CD4-positive, alpha-beta T cell (primary cell): ENCODE measurements around the gene TMEM131. TPM values are rescaled to one million over a fixed set of nuclear protein-coding genes. Genes with fewer than 3 reads are reported as not detected.

Experiments used
- ATAC-seq: fragments of 200-7000 bp; cut with Tn5 transposase; one replicate; pipeline ENCODE4 v1.10.0; 2022; ENCODE audit warnings: mild to moderate bottlenecking; ENCODE audit not compliant: poor library complexity
- CTCF ChIA-PET: fragments of 350-600 bp; sonication (Branson Sonifier 250); formaldehyde crosslinking; loops from one replicate; lab custom pipeline; 2021; ENCODE audit warnings: antibody characterized with exemption, inconsistent platforms; lab: Charles Lee
- POLR2A ChIA-PET: fragments of 350-600 bp; sonication (Branson Sonifier 250); formaldehyde crosslinking; loops from one replicate; lab custom pipeline; 2021; ENCODE audit warnings: antibody characterized with exemption, inconsistent platforms; lab: Charles Lee
- DNase-seq, 14 experiments: peaks; one replicate each; pipeline ENCODE4 v3.0.0-alpha.2; 2013 to 2020; ENCODE audit warnings: mixed read lengths in 2 of 14
- H3K27ac ChIP-seq, 2 donors: one replicate each; pipeline versions ENCODE4 v1.5.1 to v1.7.0; 2013; ENCODE audit warnings: low read length in 2 of 2, low read depth in 1 of 2, mild to moderate bottlenecking in 1 of 2
- H3K27me3 ChIP-seq, 2 experiments: 1 replicate in 1 of 2; 2 replicates in 1 of 2; pipeline versions ENCODE4 v1.6.1 to v1.7.0; 2013; ENCODE audit warnings: low read length in 2 of 2, control low read depth in 1 of 2, mild to moderate bottlenecking in 1 of 2, moderate library complexity in 1 of 2; ENCODE audit not compliant: insufficient read depth in 2 of 2, control insufficient read depth in 1 of 2
- H3K36me3 ChIP-seq: one replicate; pipeline ENCODE4 v1.6.1; 2013; ENCODE audit warnings: low read length, control low read depth; ENCODE audit not compliant: insufficient read depth
- H3K4me1 ChIP-seq: one replicate; pipeline ENCODE4 v1.6.1; 2013; ENCODE audit warnings: low read length, control low read depth; ENCODE audit not compliant: insufficient read depth
- H3K4me3 ChIP-seq: one replicate; pipeline ENCODE4 v1.5.1; 2013; ENCODE audit warnings: mild to moderate bottlenecking, low read length, moderate library complexity
- H3K9me3 ChIP-seq, 2 experiments: 1 replicate in 1 of 2; 2 replicates in 1 of 2; pipeline versions ENCODE4 v1.6.1 to v1.7.0; 2013; ENCODE audit warnings: low read length in 2 of 2, mild to moderate bottlenecking in 2 of 2, control low read depth in 1 of 2, moderate library complexity in 1 of 2; ENCODE audit not compliant: control insufficient read depth in 1 of 2, insufficient read depth in 1 of 2
- H3K27ac Mint-ChIP-seq: one replicate; pipeline ENCODE4 v1.8.0; 2020; ENCODE audit warnings: mixed read lengths
- H3K27me3 Mint-ChIP-seq: one replicate; pipeline ENCODE4 v1.8.0; 2021; ENCODE audit warnings: mixed read lengths
- H3K36me3 Mint-ChIP-seq: one replicate; pipeline ENCODE4 v1.8.0; 2021; ENCODE audit warnings: low read depth, mixed read lengths
- H3K4me1 Mint-ChIP-seq: one replicate; pipeline ENCODE4 v1.8.0; 2021; ENCODE audit warnings: low read depth, mixed read lengths
- H3K4me3 Mint-ChIP-seq: one replicate; pipeline ENCODE4 v1.8.0; 2020; ENCODE audit warnings: mild to moderate bottlenecking, mixed read lengths
- H3K9me3 Mint-ChIP-seq: one replicate; pipeline ENCODE4 v1.8.0; 2020; ENCODE audit warnings: mixed read lengths
- intact Hi-C, 2 experiments: fragments of 100-400 bp; cut with DNase I in 1 of 2; cut with micrococcal nuclease in 1 of 2; formaldehyde crosslinking; loops; one replicate each; pipeline versions ENCODE4 v1.15.1 to v1.9.0; 2023 to 2025; cut with DNase I, micrococcal nuclease
- total RNA-seq, 174 experiments: library from RNA in 2 of 174; stranded (reverse) in 2 of 174; gene quantifications; one replicate each; pipeline ENCODE4 v1.2.3 and lab custom pipeline; 2021 to 2026
- TF ChIP-seq, protein P1 (sequence below): fragments of 200-600 bp; IDR thresholded peaks from one replicate; pipeline ENCODE4 v1.8.0; 2022; ENCODE audit warnings: antibody characterized with exemption, mild to moderate bottlenecking

The TMEM131 gene
- total RNA-seq, 2 experiments from 2014 or later: 29.2 to 33.6 TPM

DNA sequence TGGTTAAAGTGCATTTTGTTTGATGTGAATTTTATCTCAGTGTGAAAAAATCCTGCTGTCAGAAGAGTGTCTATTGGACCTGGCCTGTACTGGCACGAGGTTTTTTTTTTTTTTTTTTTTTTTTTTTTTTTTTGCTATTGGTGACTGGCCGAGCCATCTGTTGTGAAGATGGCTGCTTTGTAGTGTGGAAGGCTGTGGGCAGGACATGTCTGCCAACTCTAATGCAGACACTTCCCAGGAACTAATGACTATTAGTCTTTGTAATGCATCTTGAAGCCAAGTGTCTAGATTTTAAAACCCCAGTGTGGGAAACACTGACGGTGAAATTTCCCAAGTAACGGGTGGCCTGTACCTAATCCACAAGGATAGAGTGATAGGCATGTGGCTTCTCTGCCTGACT, 248.0 kb downstream of the TMEM131 start:
- ChIA-PET POLR2A (interaction anchor here (1.5 to 3.3 kb wide), 3 partner anchors 29 to 34 kb away, joined by 6 to 18 read pairs (median 6); partner anchors contain the start of gene ZAP70), CTCF (interaction anchor here (0.7 to 2.1 kb wide), 6 partner anchors 29 to 157 kb away, joined by 3 to 23 read pairs (median 6); partner anchors contain the start of gene ZAP70)
- Mint-ChIP-seq H3K9me3 (no peaks in the 10 kb centered on the region), H3K4me1 (peaks cover 52% of the 10 kb centered on the region), H3K27me3 (no peaks in the 10 kb centered on the region), H3K4me3 (no peak overlapping the region), H3K36me3 (peaks cover 13% of the 10 kb centered on the region), H3K27ac (peak overlapping the region; percentile 4)
- Histone ChIP-seq H3K27ac (no peak overlapping the region), H3K36me3 (peaks cover 5% of the 10 kb centered on the region), H3K4me1 (peaks cover 46% of the 10 kb centered on the region), H3K4me3 (no peak overlapping the region), H3K9me3 (no peaks in the 10 kb centered on the region), H3K27me3 (no peaks in the 10 kb centered on the region)
- ATAC-seq (no peak), DNase-seq (no peak)
- TF ChIP-seq, protein P1, sequence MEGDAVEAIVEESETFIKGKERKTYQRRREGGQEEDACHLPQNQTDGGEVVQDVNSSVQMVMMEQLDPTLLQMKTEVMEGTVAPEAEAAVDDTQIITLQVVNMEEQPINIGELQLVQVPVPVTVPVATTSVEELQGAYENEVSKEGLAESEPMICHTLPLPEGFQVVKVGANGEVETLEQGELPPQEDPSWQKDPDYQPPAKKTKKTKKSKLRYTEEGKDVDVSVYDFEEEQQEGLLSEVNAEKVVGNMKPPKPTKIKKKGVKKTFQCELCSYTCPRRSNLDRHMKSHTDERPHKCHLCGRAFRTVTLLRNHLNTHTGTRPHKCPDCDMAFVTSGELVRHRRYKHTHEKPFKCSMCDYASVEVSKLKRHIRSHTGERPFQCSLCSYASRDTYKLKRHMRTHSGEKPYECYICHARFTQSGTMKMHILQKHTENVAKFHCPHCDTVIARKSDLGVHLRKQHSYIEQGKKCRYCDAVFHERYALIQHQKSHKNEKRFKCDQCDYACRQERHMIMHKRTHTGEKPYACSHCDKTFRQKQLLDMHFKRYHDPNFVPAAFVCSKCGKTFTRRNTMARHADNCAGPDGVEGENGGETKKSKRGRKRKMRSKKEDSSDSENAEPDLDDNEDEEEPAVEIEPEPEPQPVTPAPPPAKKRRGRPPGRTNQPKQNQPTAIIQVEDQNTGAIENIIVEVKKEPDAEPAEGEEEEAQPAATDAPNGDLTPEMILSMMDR: no peak
- intact Hi-C loops: loop anchor here (1.0 kb wide), 2 partner anchors 37 to 47 kb away; no protein-coding TSS in a partner anchor

DNA sequence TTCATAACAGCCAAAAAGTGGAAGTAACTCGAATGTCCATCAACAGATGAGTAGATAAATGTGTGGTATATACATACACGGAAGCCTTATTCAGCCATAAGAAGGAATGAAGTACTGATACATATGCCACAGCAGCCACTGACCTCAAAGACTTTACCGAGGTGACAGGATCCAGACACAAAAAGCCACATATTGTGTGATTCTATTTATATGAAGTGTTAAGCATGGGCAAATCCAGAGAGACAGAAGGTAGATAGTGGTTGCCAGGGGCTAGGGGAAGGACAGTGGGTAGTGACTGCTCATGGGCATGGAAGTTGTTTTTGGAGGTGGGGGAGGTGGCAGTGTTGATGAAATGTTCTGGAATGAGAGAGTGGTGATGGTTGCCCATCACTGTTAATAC, 248.5 kb downstream of the TMEM131 start:
- Histone ChIP-seq H3K4me3 (no peak overlapping the region), H3K9me3 (no peaks in the 10 kb centered on the region), H3K27me3 (no peaks in the 10 kb centered on the region), H3K4me1 (peaks cover 50% of the 10 kb centered on the region), H3K36me3 (peaks cover 5% of the 10 kb centered on the region), H3K27ac (no peak overlapping the region)
- Mint-ChIP-seq H3K9me3 (no peaks in the 10 kb centered on the region), H3K4me3 (no peak overlapping the region), H3K27me3 (no peaks in the 10 kb centered on the region), H3K27ac (peak overlapping the region; percentile 4), H3K4me1 (peaks cover 56% of the 10 kb centered on the region), H3K36me3 (peaks cover 13% of the 10 kb centered on the region)
- intact Hi-C loops: no loop called here
- ChIA-PET CTCF (interaction anchor here (2.1 kb wide), 1 partner anchor 38 kb away, joined by 23 read pairs; no protein-coding TSS in a partner anchor), POLR2A (interaction anchor here (1.7 to 3.3 kb wide), 2 partner anchors 29 to 34 kb away, joined by 6 to 18 read pairs; partner anchors contain the start of gene ZAP70)
- ATAC-seq: no peak
- TF ChIP-seq, protein P1: no peak
- DNase-seq: peak in 1 of 14 experiments; percentile 58

DNA sequence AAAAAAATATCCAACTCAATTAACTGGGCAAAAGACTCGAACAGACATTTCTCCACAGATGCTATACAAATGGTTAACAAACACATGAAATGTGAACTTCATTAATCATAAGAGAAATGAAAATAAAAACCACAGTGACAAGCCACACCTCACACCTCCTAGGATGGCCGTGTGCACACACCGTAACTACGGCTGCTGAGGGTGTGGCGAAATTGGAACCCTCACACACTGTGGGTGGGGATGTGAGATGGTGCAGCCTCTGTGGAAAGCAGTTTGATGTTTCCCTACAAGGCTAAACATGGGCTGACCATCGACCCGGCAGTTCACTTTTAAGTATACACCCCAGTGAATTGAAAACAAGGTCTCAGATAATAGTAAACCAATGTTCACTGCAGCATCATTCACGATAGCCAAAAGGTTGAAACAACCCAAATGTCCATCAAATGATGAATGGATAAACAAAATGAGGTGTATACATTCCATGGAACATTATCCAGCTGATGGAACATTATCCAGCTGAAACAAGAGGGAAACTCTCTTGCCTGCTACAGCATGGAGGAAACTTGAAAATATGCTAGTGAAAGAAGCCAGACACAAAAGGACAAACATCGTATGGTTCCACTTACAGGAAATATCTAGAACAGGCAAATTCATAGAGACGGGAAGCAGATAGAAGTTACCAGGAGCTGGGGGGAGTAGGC, 250.1 kb downstream of the TMEM131 start:
- Histone ChIP-seq H3K36me3 (peaks cover 7% of the 10 kb centered on the region), H3K4me1 (peaks cover 67% of the 10 kb centered on the region), H3K9me3 (no peaks in the 10 kb centered on the region), H3K4me3 (peak overlapping the region; percentile 8), H3K27ac (peak overlapping the region; percentile 14 to 27), H3K27me3 (no peaks in the 10 kb centered on the region)
- Mint-ChIP-seq H3K9me3 (no peaks in the 10 kb centered on the region), H3K36me3 (peaks cover 22% of the 10 kb centered on the region), H3K4me3 (peak overlapping the region; percentile 9), H3K27ac (peak overlapping the region; percentile 19), H3K27me3 (no peaks in the 10 kb centered on the region), H3K4me1 (peaks cover 73% of the 10 kb centered on the region)
- intact Hi-C loops: no loop called here
- ChIA-PET CTCF (interaction anchor here (1.0 to 1.5 kb wide), 3 partner anchors 36 to 155 kb away, joined by 3 to 6 read pairs (median 3); no protein-coding TSS in a partner anchor), POLR2A (interaction anchor here (3.3 kb wide), 1 partner anchor 32 kb away, joined by 18 read pairs; the partner anchor contains the start of gene ZAP70)
- DNase-seq (peak in 9 of 14 experiments; percentile 18 to 82 (median 41)), ATAC-seq (peak; percentile 64)
- TF ChIP-seq, protein P1: no peak
